ENCODE data around the gene FLCN. TPM values are rescaled to one million over a fixed set of nuclear protein-coding genes. Genes with fewer than 3 reads are reported as not detected.

The FLCN gene, protein sequence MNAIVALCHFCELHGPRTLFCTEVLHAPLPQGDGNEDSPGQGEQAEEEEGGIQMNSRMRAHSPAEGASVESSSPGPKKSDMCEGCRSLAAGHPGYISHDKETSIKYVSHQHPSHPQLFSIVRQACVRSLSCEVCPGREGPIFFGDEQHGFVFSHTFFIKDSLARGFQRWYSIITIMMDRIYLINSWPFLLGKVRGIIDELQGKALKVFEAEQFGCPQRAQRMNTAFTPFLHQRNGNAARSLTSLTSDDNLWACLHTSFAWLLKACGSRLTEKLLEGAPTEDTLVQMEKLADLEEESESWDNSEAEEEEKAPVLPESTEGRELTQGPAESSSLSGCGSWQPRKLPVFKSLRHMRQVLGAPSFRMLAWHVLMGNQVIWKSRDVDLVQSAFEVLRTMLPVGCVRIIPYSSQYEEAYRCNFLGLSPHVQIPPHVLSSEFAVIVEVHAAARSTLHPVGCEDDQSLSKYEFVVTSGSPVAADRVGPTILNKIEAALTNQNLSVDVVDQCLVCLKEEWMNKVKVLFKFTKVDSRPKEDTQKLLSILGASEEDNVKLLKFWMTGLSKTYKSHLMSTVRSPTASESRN
- polyA plus RNA-seq (2013, experiment 1 of 2): 29.8 TPM
- polyA plus RNA-seq (2013, experiment 2 of 2): 28.1 TPM

- peak within 1 kb of the TSS; percentile 82 to 95 for H2BK12ac ChIP-seq (ENCODE audit: low read length in 2 of 2)
- H3K27me3 ChIP-seq (ENCODE audit: control insufficient read depth in 1 of 2, insufficient read depth in 1 of 2, low read length in 2 of 2): no peaks in the 10 kb centered on the region
- peak within 1 kb of the TSS; percentile 92 to 99 for H3K18ac ChIP-seq (ENCODE audit: low read depth in 1 of 2, low read length in 2 of 2)
- peak within 1 kb of the TSS; percentile 90 to 98 for H3K4ac ChIP-seq (ENCODE audit: low read depth in 1 of 2, low read length in 2 of 2)
- under 1% methylated on average over 53 of the region's 53 CpGs for WGBS
- H2AK5ac ChIP-seq (ENCODE audit: low read length, severe bottlenecking): peak within 1 kb of the TSS; percentile 17
- H2BK120ac ChIP-seq (ENCODE audit: low read depth, low read length): peak within 1 kb of the TSS; percentile 100
- peak within 1 kb of the TSS; percentile 97 to 100 for H3K4me3 ChIP-seq (ENCODE audit: insufficient read depth in 1 of 2, low read depth in 1 of 2, low read length in 2 of 2)
- H3K23ac ChIP-seq (ENCODE audit: low read length in 2 of 2): peak within 1 kb of the TSS in 1 of 2 experiments; percentile 78
- H2BK15ac ChIP-seq (ENCODE audit: low read depth, poor library complexity, severe bottlenecking): peak within 1 kb of the TSS; percentile 98
- peak within 1 kb of the TSS; percentile 91 for H3K27ac ChIP-seq (ENCODE audit: low read length, poor library complexity, severe bottlenecking)
- peaks cover 9 to 12% of the 10 kb centered on the region in 2 experiments for H3K36me3 ChIP-seq (ENCODE audit: control insufficient read depth in 1 of 2, insufficient read depth in 2 of 2, low read depth in 1 of 2, low read length in 2 of 2)
- peak within 1 kb of the TSS; percentile 100 for H4K91ac ChIP-seq (ENCODE audit: low read length)
- H3K79me1 ChIP-seq (replicated peaks; ENCODE audit: low read length, poor library complexity, severe bottlenecking): no peaks in the 10 kb centered on the region
- peak within 1 kb of the TSS; percentile 100 for H4K8ac ChIP-seq (ENCODE audit: low read length)
- H2AFZ ChIP-seq (ENCODE audit: low read depth, low read length): no peak within 1 kb of the TSS
- H3K14ac ChIP-seq (ENCODE audit: low read length in 2 of 2): peak within 1 kb of the TSS; percentile 94 to 96
- H2BK5ac ChIP-seq (ENCODE audit: low read depth, low read length, poor library complexity, severe bottlenecking): peak within 1 kb of the TSS; percentile 100
- peaks cover 18% of the 10 kb centered on the region for H3K4me1 ChIP-seq (ENCODE audit: control insufficient read depth, insufficient read depth, low read depth, low read length)
- no peaks in the 10 kb centered on the region for H3K9me3 ChIP-seq (ENCODE audit: control insufficient read depth, low read length)
- DNase-seq: peak; percentile 93
- H3K9ac ChIP-seq (ENCODE audit: low read length): peak within 1 kb of the TSS; percentile 99
- H3K4me2 ChIP-seq (ENCODE audit: low read length, poor library complexity, severe bottlenecking): peak within 1 kb of the TSS; percentile 80
Measured at GRCh38 chr17:17237026-17237799, at the start of gene FLCN. TSS of gene FLCN (minus strand) at chr17:17237168. CDS start at chr17:17228137, 9,031 bp downstream.

DNA sequence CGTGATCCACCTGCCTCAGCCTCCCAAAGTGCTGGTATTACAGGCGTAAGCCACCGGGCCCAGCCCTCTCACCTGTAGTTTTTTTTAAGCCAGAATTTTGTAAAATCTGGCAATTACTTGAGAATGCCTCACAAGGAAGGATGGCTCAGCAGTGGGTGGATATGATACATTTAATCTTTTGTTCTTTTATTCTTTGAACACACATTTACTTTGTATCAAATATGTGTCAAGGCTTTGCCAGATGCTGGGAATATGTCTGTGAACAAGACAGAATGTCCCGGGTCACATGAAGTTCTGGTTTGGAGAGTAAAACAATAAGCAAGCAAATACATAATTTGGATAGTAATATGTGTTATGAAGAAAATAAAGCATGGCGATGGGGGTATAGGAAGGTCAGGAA, 49.0 kb upstream of the FLCN start:
- Histone ChIP-seq H3K23ac (ENCODE audit: low read length in 2 of 2) (no peak overlapping the region), H3K79me1 (replicated peaks; ENCODE audit: low read length, poor library complexity, severe bottlenecking) (no peaks in the 10 kb centered on the region), H3K27me3 (ENCODE audit: control insufficient read depth in 1 of 2, insufficient read depth in 1 of 2, low read length in 2 of 2) (peaks cover 0 to 11% of the 10 kb centered on the region in 2 experiments), H2BK5ac (ENCODE audit: low read depth, low read length, poor library complexity, severe bottlenecking) (no peak overlapping the region), H3K4ac (ENCODE audit: low read depth in 1 of 2, low read length in 2 of 2) (no peak overlapping the region), H3K4me1 (ENCODE audit: control insufficient read depth, insufficient read depth, low read depth, low read length) (no peaks in the 10 kb centered on the region), H3K36me3 (ENCODE audit: control insufficient read depth in 1 of 2, insufficient read depth in 2 of 2, low read depth in 1 of 2, low read length in 2 of 2) (no peaks in the 10 kb centered on the region), H2AFZ (ENCODE audit: low read depth, low read length) (no peak overlapping the region), H2BK15ac (ENCODE audit: low read depth, poor library complexity, severe bottlenecking) (no peak overlapping the region), H2BK12ac (ENCODE audit: low read length in 2 of 2) (no peak overlapping the region), H3K9ac (ENCODE audit: low read length) (no peak overlapping the region), H4K8ac (ENCODE audit: low read length) (no peak overlapping the region), H3K4me2 (ENCODE audit: low read length, poor library complexity, severe bottlenecking) (no peak overlapping the region), H4K91ac (ENCODE audit: low read length) (no peak overlapping the region), H2BK120ac (ENCODE audit: low read depth, low read length) (no peak overlapping the region), H3K4me3 (ENCODE audit: insufficient read depth in 1 of 2, low read depth in 1 of 2, low read length in 2 of 2) (no peak overlapping the region), H3K9me3 (ENCODE audit: control insufficient read depth, low read length) (no peaks in the 10 kb centered on the region), H3K18ac (ENCODE audit: low read depth in 1 of 2, low read length in 2 of 2) (no peak overlapping the region), H2AK5ac (ENCODE audit: low read length, severe bottlenecking) (no peak overlapping the region), H3K14ac (ENCODE audit: low read length in 2 of 2) (no peak overlapping the region), H3K27ac (ENCODE audit: low read length, poor library complexity, severe bottlenecking) (no peak overlapping the region)
- no peak for DNase-seq
- 89% methylated on average over 4 of the region's 5 CpGs for WGBS

GRCh38 chr17:17280613-17281549, 43.9 kb upstream of the FLCN start, which contains the start of gene COPS3:
TSS of gene COPS3 (minus strand) at chr17:17281246. CDS start at chr17:17281186, 60 bp downstream.
- Histone ChIP-seq H3K14ac (ENCODE audit: low read length in 2 of 2) (peak within 1 kb of the TSS in 1 of 2 experiments; percentile 74), H3K36me3 (ENCODE audit: control insufficient read depth in 1 of 2, insufficient read depth in 2 of 2, low read depth in 1 of 2, low read length in 2 of 2) (peaks cover 1 to 3% of the 10 kb centered on the region in 2 experiments), H3K4me2 (ENCODE audit: low read length, poor library complexity, severe bottlenecking) (peak within 1 kb of the TSS; percentile 95), H2AK5ac (ENCODE audit: low read length, severe bottlenecking) (peak within 1 kb of the TSS; percentile 29), H3K4me3 (ENCODE audit: insufficient read depth in 1 of 2, low read depth in 1 of 2, low read length in 2 of 2) (peak within 1 kb of the TSS; percentile 88 to 95), H4K91ac (ENCODE audit: low read length) (peak within 1 kb of the TSS; percentile 94), H2BK5ac (ENCODE audit: low read depth, low read length, poor library complexity, severe bottlenecking) (peak within 1 kb of the TSS; percentile 48), H2AFZ (ENCODE audit: low read depth, low read length) (peak within 1 kb of the TSS; percentile 97), H3K27ac (ENCODE audit: low read length, poor library complexity, severe bottlenecking) (peak within 1 kb of the TSS; percentile 93), H2BK120ac (ENCODE audit: low read depth, low read length) (peak within 1 kb of the TSS; percentile 75), H3K9ac (ENCODE audit: low read length) (peak within 1 kb of the TSS; percentile 98), H3K18ac (ENCODE audit: low read depth in 1 of 2, low read length in 2 of 2) (peak within 1 kb of the TSS; percentile 95 to 96), H3K4me1 (ENCODE audit: control insufficient read depth, insufficient read depth, low read depth, low read length) (peaks cover 4% of the 10 kb centered on the region), H2BK15ac (ENCODE audit: low read depth, poor library complexity, severe bottlenecking) (peak within 1 kb of the TSS; percentile 98), H4K8ac (ENCODE audit: low read length) (peak within 1 kb of the TSS; percentile 97), H3K79me1 (replicated peaks; ENCODE audit: low read length, poor library complexity, severe bottlenecking) (peaks cover 4% of the 10 kb centered on the region), H3K9me3 (ENCODE audit: control insufficient read depth, low read length) (no peaks in the 10 kb centered on the region), H2BK12ac (ENCODE audit: low read length in 2 of 2) (no peak within 1 kb of the TSS), H3K27me3 (ENCODE audit: control insufficient read depth in 1 of 2, insufficient read depth in 1 of 2, low read length in 2 of 2) (no peaks in the 10 kb centered on the region), H3K4ac (ENCODE audit: low read depth in 1 of 2, low read length in 2 of 2) (peak within 1 kb of the TSS; percentile 71 to 96), H3K23ac (ENCODE audit: low read length in 2 of 2) (peak within 1 kb of the TSS in 1 of 2 experiments; percentile 90)
- peak; percentile 98 for DNase-seq
- under 1% methylated on average over 73 of the region's 80 CpGs for WGBS
